Hepatocyte (in vitro differentiated cells): ENCODE measurements around the gene SPRR5. TPM values are rescaled to one million over a fixed set of nuclear protein-coding genes. Genes with fewer than 3 reads are reported as not detected.

Experiments
- DNase-seq: peaks from one replicate; pipeline ENCODE4 v3.0.0-alpha.2; 2016; ENCODE audit warnings: low spot score
- H2AFZ ChIP-seq: fragments of 200-600 bp; sonication (generic); 2 replicates; pipeline ENCODE4 v1.6.0; 2016; ENCODE audit warnings: antibody characterized with exemption, mild to moderate bottlenecking
- H3K27ac ChIP-seq: fragments of 200-600 bp; sonication (generic); 2 replicates; pipeline ENCODE4 v1.5.1; 2016; ENCODE audit warnings: mild to moderate bottlenecking
- H3K27me3 ChIP-seq: fragments of 200-600 bp; sonication (generic); 2 replicates; pipeline ENCODE4 v1.6.1; 2016
- H3K36me3 ChIP-seq: fragments of 200-600 bp; sonication (generic); replicated peaks from 2 replicates; pipeline ENCODE4 v1.5.1; 2016; ENCODE audit warnings: low read depth; ENCODE audit not compliant: insufficient read depth
- H3K4me1 ChIP-seq: fragments of 200-600 bp; sonication (generic); 2 replicates; pipeline ENCODE4 v1.5.1; 2016; ENCODE audit warnings: mild to moderate bottlenecking, moderate library complexity; ENCODE audit not compliant: insufficient read depth
- H3K4me2 ChIP-seq: fragments of 200-600 bp; sonication (generic); 2 replicates; pipeline ENCODE4 v1.6.0; 2016
- H3K4me3 ChIP-seq: fragments of 200-600 bp; sonication (generic); 2 replicates; pipeline ENCODE4 v1.5.1; 2016; ENCODE audit warnings: mild to moderate bottlenecking
- H3K79me2 ChIP-seq: fragments of 200-600 bp; sonication (generic); 2 replicates; pipeline ENCODE4 v1.6.0; 2017; ENCODE audit warnings: mild to moderate bottlenecking
- H3K9me2 ChIP-seq: fragments of 200-600 bp; sonication (generic); replicated peaks from 2 replicates; pipeline ENCODE4 v1.6.0; 2017; ENCODE audit warnings: mild to moderate bottlenecking; ENCODE audit not compliant: insufficient read depth
- H3K9me3 ChIP-seq: fragments of 200-600 bp; sonication (generic); 2 replicates; pipeline ENCODE4 v1.5.1; 2016; ENCODE audit warnings: low read depth, mild to moderate bottlenecking
- H4K20me1 ChIP-seq: fragments of 200-600 bp; sonication (generic); 2 replicates; pipeline ENCODE4 v1.6.0; 2016; ENCODE audit warnings: mild to moderate bottlenecking; ENCODE audit not compliant: insufficient read depth, poor library complexity, severe bottlenecking
- EZH2 ChIP-seq: fragments of 200-600 bp; sonication (generic); IDR thresholded peaks from 2 replicates; pipeline ENCODE4 v1.6.1; 2016; ENCODE audit warnings: antibody characterized with exemption, mild to moderate bottlenecking, borderline replicate concordance
- EZH2phosphoT487 ChIP-seq: fragments of 200-600 bp; sonication (generic); IDR thresholded peaks from one replicate; pipeline ENCODE4 v1.6.1; 2018; ENCODE audit warnings: antibody characterized with exemption, mild to moderate bottlenecking, low read depth, moderate library complexity; ENCODE audit not compliant: unreplicated experiment, severe bottlenecking
- WGBS: methylation state at CpG from one replicate; pipeline ENCODE4 v1.1.6; 2016; ENCODE audit warnings: low lambda C conversion rate; ENCODE audit errors: missing lambda C conversion rate; 5-methylcytosine and 5-hydroxymethylcytosine counted together
- polyA plus RNA-seq: library from polyadenylated mRNA; unstranded; fragments of >200 nt; fragmentation: Nextera tagmentation; extraction: Ambion mirVana; gene quantifications from 2 replicates; pipeline ENCODE4 v1.2.1, GENCODE V29; 2016
- total RNA-seq: library from RNA; depleted of rRNA; stranded (reverse); fragments of >200 nt; gene quantifications from 2 replicates; pipeline ENCODE4 v1.2.3, GENCODE V29; 2014
- TF ChIP-seq, protein P1 (sequence below): fragments of 200-600 bp; sonication (generic); IDR thresholded peaks from 2 replicates; pipeline ENCODE4 v1.5.1; 2016; ENCODE audit warnings: antibody characterized with exemption, mild to moderate bottlenecking; ENCODE audit not compliant: poor library complexity

SPRR5 gene
- total and polyA plus RNA-seq, 2 experiments from 2014 or later = not detected

DNA sequence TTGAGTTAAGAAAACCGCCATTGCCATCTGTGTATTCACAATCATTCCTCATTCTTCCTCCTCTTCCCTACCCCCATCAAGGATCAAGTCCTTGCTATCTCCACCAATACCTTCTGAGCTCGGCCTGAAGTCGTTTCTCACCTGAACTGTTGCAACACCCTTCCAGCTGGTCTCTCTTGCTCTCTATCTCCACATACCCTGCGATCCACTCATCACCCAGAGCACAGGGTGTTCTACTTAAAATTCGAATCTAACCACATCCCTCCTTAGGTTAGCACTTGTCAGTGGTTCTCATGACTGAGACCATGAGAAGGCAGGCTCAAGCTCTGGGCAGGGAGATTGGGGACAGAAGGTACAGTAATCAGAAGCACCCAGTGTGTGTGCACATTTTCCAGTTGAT, 34.1 kb upstream of the SPRR5 start:
- 40% methylated on average over 5 of the region's 5 CpGs for WGBS
- TF ChIP-seq, protein P1, sequence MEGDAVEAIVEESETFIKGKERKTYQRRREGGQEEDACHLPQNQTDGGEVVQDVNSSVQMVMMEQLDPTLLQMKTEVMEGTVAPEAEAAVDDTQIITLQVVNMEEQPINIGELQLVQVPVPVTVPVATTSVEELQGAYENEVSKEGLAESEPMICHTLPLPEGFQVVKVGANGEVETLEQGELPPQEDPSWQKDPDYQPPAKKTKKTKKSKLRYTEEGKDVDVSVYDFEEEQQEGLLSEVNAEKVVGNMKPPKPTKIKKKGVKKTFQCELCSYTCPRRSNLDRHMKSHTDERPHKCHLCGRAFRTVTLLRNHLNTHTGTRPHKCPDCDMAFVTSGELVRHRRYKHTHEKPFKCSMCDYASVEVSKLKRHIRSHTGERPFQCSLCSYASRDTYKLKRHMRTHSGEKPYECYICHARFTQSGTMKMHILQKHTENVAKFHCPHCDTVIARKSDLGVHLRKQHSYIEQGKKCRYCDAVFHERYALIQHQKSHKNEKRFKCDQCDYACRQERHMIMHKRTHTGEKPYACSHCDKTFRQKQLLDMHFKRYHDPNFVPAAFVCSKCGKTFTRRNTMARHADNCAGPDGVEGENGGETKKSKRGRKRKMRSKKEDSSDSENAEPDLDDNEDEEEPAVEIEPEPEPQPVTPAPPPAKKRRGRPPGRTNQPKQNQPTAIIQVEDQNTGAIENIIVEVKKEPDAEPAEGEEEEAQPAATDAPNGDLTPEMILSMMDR = no peak
- TF ChIP-seq EZH2 (no peak), EZH2phosphoT487 (no peak)

DNA sequence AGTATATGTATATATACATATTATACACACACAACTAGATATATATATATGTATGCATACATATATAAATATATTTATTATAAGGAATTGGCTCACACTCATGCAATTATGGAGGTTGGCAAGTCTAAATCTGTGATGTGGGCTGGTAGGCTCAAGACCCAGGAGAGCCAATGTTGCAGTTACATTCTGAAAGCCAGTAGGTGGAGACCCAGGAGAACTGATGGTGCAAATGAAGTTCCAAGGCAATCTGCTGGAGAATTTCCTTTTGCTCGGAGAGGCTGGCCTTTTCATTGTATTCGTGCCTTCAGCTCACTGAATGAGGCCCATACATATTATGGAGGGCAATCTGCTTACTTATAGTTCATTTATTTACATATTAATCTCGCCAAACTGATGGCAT, 29.2 kb upstream of the SPRR5 start:
- Histone ChIP-seq H3K4me1 (no peaks in the 10 kb centered on the region), H4K20me1 (no peaks in the 10 kb centered on the region), H3K4me2 (no peak overlapping the region), H3K9me2 (no peaks in the 10 kb centered on the region), H3K27me3 (no peaks in the 10 kb centered on the region), H2AFZ (no peak overlapping the region), H3K36me3 (no peaks in the 10 kb centered on the region), H3K4me3 (no peak overlapping the region), H3K79me2 (no peaks in the 10 kb centered on the region), H3K27ac (no peak overlapping the region), H3K9me3 (no peaks in the 10 kb centered on the region)
- 25% methylated on average over 3 of the region's 3 CpGs for WGBS
- TF ChIP-seq EZH2 (no peak), EZH2phosphoT487 (no peak)
- TF ChIP-seq, protein P1 = no peak
- DNase-seq = no peak

More for the DNA sequence above, 34.1 kb upstream of the SPRR5 start:
- Histone ChIP-seq H3K9me3 (no peaks in the 10 kb centered on the region), H4K20me1 (no peaks in the 10 kb centered on the region), H3K9me2 (no peaks in the 10 kb centered on the region), H3K27me3 (no peaks in the 10 kb centered on the region), H3K79me2 (no peaks in the 10 kb centered on the region), H2AFZ (no peak overlapping the region), H3K4me1 (no peaks in the 10 kb centered on the region), H3K4me3 (no peak overlapping the region), H3K36me3 (no peaks in the 10 kb centered on the region), H3K4me2 (no peak overlapping the region), H3K27ac (no peak overlapping the region)
- DNase-seq = no peak

DNA sequence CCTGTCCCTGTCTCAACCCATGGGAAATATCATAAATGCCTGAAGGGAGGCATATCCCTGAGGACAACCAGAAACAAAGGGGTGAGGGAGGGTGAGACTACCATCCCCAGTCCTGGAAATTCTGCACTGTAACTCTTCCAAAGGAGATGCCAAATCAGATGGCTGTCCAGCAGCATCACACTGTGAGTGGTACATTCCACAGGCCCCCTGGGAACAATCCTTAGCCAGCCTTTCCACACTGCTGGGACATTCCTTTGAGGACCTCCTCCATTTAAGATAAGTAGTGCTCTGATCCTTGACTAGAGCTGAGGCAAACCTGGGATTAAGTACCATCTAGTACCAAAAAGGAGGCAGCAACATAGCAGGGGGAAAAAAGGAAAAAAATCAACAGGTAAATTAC, 27.9 kb upstream of the SPRR5 start:
- H3K4me1 ChIP-seq = no peaks in the 10 kb centered on the region
- H3K36me3 ChIP-seq = no peaks in the 10 kb centered on the region
- H4K20me1 ChIP-seq = no peaks in the 10 kb centered on the region
- no peaks in the 10 kb centered on the region for H3K27me3 ChIP-seq
- no peaks in the 10 kb centered on the region for H3K79me2 ChIP-seq
- DNase-seq = no peak
- no peaks in the 10 kb centered on the region for H3K9me2 ChIP-seq
- H3K9me3 ChIP-seq = no peaks in the 10 kb centered on the region
- no peak overlapping the region for H3K4me3 ChIP-seq
- H3K27ac ChIP-seq = no peak overlapping the region
- TF ChIP-seq, protein P1 = no peak
- TF ChIP-seq EZH2 = no peak
- no peak for TF ChIP-seq EZH2phosphoT487
- no peak overlapping the region for H2AFZ ChIP-seq
- no peak overlapping the region for H3K4me2 ChIP-seq

DNA sequence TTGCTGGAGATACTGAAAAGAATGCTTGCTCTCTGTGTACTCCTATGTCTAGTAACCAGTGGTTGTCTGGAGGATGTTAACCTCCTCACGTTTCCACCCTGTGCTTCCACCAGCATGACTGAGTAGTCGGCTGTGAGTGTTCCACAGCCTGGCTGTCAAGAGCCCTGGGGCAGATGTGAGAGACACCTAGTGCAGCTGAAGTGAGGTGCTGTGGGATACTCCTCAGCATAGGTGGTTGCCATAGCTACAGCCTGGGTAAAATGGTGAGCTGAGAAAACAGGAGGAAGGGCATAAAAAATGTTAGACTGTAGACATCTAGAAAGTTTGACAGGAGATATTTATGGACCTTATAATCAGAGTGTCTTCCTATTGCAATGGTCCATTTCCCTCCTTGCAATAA, 22.8 kb upstream of the SPRR5 start:
- no peaks in the 10 kb centered on the region for H3K36me3 ChIP-seq
- no peaks in the 10 kb centered on the region for H3K27me3 ChIP-seq
- no peaks in the 10 kb centered on the region for H3K9me3 ChIP-seq
- H3K27ac ChIP-seq = no peak overlapping the region
- H3K79me2 ChIP-seq = no peaks in the 10 kb centered on the region
- no peaks in the 10 kb centered on the region for H3K9me2 ChIP-seq
- H3K4me2 ChIP-seq = no peak overlapping the region
- no peak for DNase-seq
- H4K20me1 ChIP-seq = no peaks in the 10 kb centered on the region
- TF ChIP-seq EZH2phosphoT487 (no peak), EZH2 (no peak)
- TF ChIP-seq, protein P1 = no peak
- WGBS = 49% methylated on average over 2 of the region's 2 CpGs
- H3K4me1 ChIP-seq = no peaks in the 10 kb centered on the region
- H3K4me3 ChIP-seq = no peak overlapping the region
- no peak overlapping the region for H2AFZ ChIP-seq
